ENCODE measurements around the gene COPG1.

DNA sequence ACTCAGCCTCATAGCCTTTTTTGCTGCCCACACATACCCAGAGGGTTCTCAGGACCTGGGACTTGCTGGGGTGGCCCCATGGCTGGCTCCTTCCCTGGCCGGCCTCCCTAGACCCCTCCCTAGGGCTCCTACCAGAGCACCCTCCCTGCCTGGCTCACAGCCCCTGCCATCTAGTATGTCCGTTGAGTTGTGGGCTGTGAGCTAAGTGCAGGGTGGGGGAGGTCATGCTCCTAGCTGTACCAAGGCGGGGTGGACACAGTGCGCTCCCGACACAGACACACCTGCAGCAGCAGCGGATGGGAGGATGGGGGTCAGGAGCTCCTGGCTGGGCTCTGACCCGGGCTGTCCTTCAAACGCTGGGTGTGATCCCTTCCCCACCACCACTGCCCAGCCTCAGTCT is 70.9 kb downstream of the COPG1 start:
- TF ChIP-seq, protein P1, sequence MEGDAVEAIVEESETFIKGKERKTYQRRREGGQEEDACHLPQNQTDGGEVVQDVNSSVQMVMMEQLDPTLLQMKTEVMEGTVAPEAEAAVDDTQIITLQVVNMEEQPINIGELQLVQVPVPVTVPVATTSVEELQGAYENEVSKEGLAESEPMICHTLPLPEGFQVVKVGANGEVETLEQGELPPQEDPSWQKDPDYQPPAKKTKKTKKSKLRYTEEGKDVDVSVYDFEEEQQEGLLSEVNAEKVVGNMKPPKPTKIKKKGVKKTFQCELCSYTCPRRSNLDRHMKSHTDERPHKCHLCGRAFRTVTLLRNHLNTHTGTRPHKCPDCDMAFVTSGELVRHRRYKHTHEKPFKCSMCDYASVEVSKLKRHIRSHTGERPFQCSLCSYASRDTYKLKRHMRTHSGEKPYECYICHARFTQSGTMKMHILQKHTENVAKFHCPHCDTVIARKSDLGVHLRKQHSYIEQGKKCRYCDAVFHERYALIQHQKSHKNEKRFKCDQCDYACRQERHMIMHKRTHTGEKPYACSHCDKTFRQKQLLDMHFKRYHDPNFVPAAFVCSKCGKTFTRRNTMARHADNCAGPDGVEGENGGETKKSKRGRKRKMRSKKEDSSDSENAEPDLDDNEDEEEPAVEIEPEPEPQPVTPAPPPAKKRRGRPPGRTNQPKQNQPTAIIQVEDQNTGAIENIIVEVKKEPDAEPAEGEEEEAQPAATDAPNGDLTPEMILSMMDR (IDR thresholded peaks at IDR 0.05): no peak
- TF ChIP-seq POLR2AphosphoS5 (IDR thresholded peaks at IDR 0.05): no peak
- no peak for TF ChIP-seq POLR2A (IDR thresholded peaks at IDR 0.05)
- TF ChIP-seq EP300 (IDR thresholded peaks at IDR 0.05; ENCODE audit: low read depth): no peak
